Lung (tissue), 12 donors: Measurements from ENCODE around the gene PMEL. TPM values are rescaled to one million over a fixed set of nuclear protein-coding genes. Genes with fewer than 3 reads are reported as not detected.

Source experiments
- ATAC-seq: fragments of 200-7000 bp; cut with Tn5 transposase; one replicate; pipeline ENCODE4 v1.9.1; 2020; ENCODE audit warnings: moderate number of reproducible peaks; ENCODE audit not compliant: insufficient read depth, low FRiP score
- DNase-seq, 3 donors: peaks; one replicate each; pipeline ENCODE4 v3.0.0-alpha.2; 2013 to 2017
- H3K27ac ChIP-seq, 2 donors: one replicate each; pipeline ENCODE4 v1.5.1; 2013; ENCODE audit warnings: mild to moderate bottlenecking in 2 of 2, moderate library complexity in 2 of 2, control low read depth in 1 of 2, inconsistent platforms in 1 of 2, low read depth in 1 of 2, low read length in 1 of 2
- H3K27me3 ChIP-seq, 3 donors: one replicate each; pipeline ENCODE4 v1.5.1; 2013; ENCODE audit warnings: low read length in 2 of 3; ENCODE audit not compliant: control insufficient read depth in 3 of 3, insufficient read depth in 3 of 3
- H3K36me3 ChIP-seq, 4 donors: one replicate each; pipeline ENCODE4 v1.5.1; 2013; ENCODE audit warnings: low read length in 4 of 4, mild to moderate bottlenecking in 1 of 4, moderate library complexity in 1 of 4; ENCODE audit not compliant: control insufficient read depth in 4 of 4, insufficient read depth in 4 of 4
- H3K4me1 ChIP-seq, 5 donors: one replicate each; pipeline ENCODE4 v1.5.1; 2013; ENCODE audit warnings: low read length in 5 of 5, mild to moderate bottlenecking in 2 of 5, moderate library complexity in 1 of 5; ENCODE audit not compliant: control insufficient read depth in 5 of 5, insufficient read depth in 5 of 5
- H3K4me3 ChIP-seq: one replicate; pipeline ENCODE4 v1.5.1; 2013; ENCODE audit warnings: mild to moderate bottlenecking, control low read depth, moderate library complexity
- H3K9ac ChIP-seq, 2 donors: one replicate each; pipeline ENCODE4 v1.5.1; 2013; ENCODE audit warnings: low read length in 2 of 2, control low read depth in 1 of 2; ENCODE audit not compliant: insufficient read depth in 1 of 2
- H3K9me3 ChIP-seq, 4 donors: one replicate each; pipeline ENCODE4 v1.5.1; 2013; ENCODE audit warnings: low read length in 3 of 4, mild to moderate bottlenecking in 1 of 4, moderate library complexity in 1 of 4; ENCODE audit not compliant: control insufficient read depth in 4 of 4, insufficient read depth in 3 of 4
- CTCF ChIP-seq: IDR thresholded peaks from 2 replicates; pipeline ENCODE4 v1.5.1; 2012; ENCODE audit warnings: mild to moderate bottlenecking; ENCODE audit errors: control extremely low read depth, extremely low read depth
- WGBS, 2 donors: extraction: QIAGEN DNeasy Blood & Tissue Kit; methylation state at CpG; one replicate each; pipeline ENCODE4 v1.1.7; 2013; 5-methylcytosine and 5-hydroxymethylcytosine counted together
- polyA plus RNA-seq, 2 donors: library from polyadenylated mRNA; stranded (reverse); fragments of 200-250 nt; gene quantifications; one replicate each; pipeline ENCODE4 v1.2.1, GENCODE V29; 2013
- total RNA-seq, 2 donors: library from RNA; depleted of rRNA in 1 of 2; stranded (reverse); fragments of >200 nt in 1 of 2; gene quantifications; one replicate each; pipeline ENCODE4 v1.2.1, GENCODE V29; 2014 to 2021
- donor health status: control.
- donor health status: control.
- donor health status: Bipolar disorder and iron deficiency.
- donor health status: healthy.
- donor health status: DM: yes; HTN: yes; CAD: no.

Gene PMEL
- total and polyA plus RNA-seq, 4 donors: 0.43 to 1.7 (median 1.1) TPM

GRCh38 chr12:55906056-55906455 is 59.8 kb downstream of the PMEL start:
- Histone ChIP-seq H3K9ac (no peak overlapping the region), H3K4me1 (peaks cover 0 to 6% (median 3%) of the 10 kb centered on the region in 5 donors), H3K27ac (no peak overlapping the region), H3K36me3 (peaks cover 6 to 18% (median 10%) of the 10 kb centered on the region in 4 donors), H3K9me3 (no peaks in the 10 kb centered on the region), H3K27me3 (no peaks in the 10 kb centered on the region), H3K4me3 (no peak overlapping the region)
- DNase-seq (no peak), ATAC-seq (no peak)
- 79 to 89% methylated on average over 1 of the region's 1 CpG for WGBS, 2 donors
- TF ChIP-seq CTCF: no peak

Other genes with a start within 250 kb of the PMEL start
- 100 to 1,000 TPM in 1 of 2 donors, 10 to 100 TPM in 1; 53.9 to 132 TPM for gene BLOC1S1, start 250.0 kb downstream of the PMEL start, total RNA-seq
- 100 to 1,000 TPM; 351 to 374 TPM for gene BLOC1S1, start 250.0 kb downstream of the PMEL start, polyA plus RNA-seq
- 1 to 10 TPM; 4.4 to 5.4 TPM for gene RDH5, start 245.6 kb downstream of the PMEL start, total RNA-seq
- 1 to 10 TPM; 3.1 to 3.4 TPM for gene RDH5, start 245.6 kb downstream of the PMEL start, polyA plus RNA-seq
- 1,000 to 10,000 TPM in 1 of 2 donors, 100 to 1,000 TPM in 1; 516 to 1,425 TPM for gene CD63, start 237.0 kb downstream of the PMEL start, total RNA-seq
- 1,000 to 10,000 TPM; 1,829 to 2,824 TPM for gene CD63, start 237.0 kb downstream of the PMEL start, polyA plus RNA-seq
- gene GDF11, start 222.9 kb downstream of the PMEL start, total RNA-seq: 1 to 10 TPM; 2.8 to 8.3 TPM
- 1 to 10 TPM in 1 of 2 donors, under 1 TPM in 1; 0.93 to 3.5 TPM for gene GDF11, start 222.9 kb downstream of the PMEL start, polyA plus RNA-seq
- gene SARNP, start 148.3 kb downstream of the PMEL start, total RNA-seq: 10 to 100 TPM; 51.9 to 76.7 TPM
- 100 to 1,000 TPM in 1 of 2 donors, 10 to 100 TPM in 1; 87.7 to 102 TPM for gene SARNP, start 148.3 kb downstream of the PMEL start, polyA plus RNA-seq
- 10 to 100 TPM; 22.4 to 69.2 TPM for gene ORMDL2, start 148.0 kb downstream of the PMEL start, total RNA-seq
- gene ORMDL2, start 148.0 kb downstream of the PMEL start, polyA plus RNA-seq: 10 to 100 TPM; 94.6 to 98.1 TPM
- gene DNAJC14, start 136.5 kb downstream of the PMEL start, total RNA-seq: 10 to 100 TPM; 24.9 to 33.0 TPM
- 10 to 100 TPM; 15.8 to 30.7 TPM for gene DNAJC14, start 136.5 kb downstream of the PMEL start, polyA plus RNA-seq
- gene MMP19, start 123.1 kb downstream of the PMEL start, total RNA-seq: 10 to 100 TPM in 1 of 2 donors, 1 to 10 TPM in 1; 9.6 to 53.9 TPM
- 10 to 100 TPM in 1 of 2 donors, 1 to 10 TPM in 1; 9.3 to 92.1 TPM for gene MMP19, start 123.1 kb downstream of the PMEL start, polyA plus RNA-seq
- 10 to 100 TPM; 32.0 to 32.3 TPM for gene PYM1, start 38.1 kb downstream of the PMEL start, total RNA-seq
- 10 to 100 TPM; 37.7 to 44.9 TPM for gene PYM1, start 38.1 kb downstream of the PMEL start, polyA plus RNA-seq
- 10 to 100 TPM; 33.7 to 41.1 TPM for gene DGKA, start 34.9 kb downstream of the PMEL start, total RNA-seq
- gene DGKA, start 34.9 kb downstream of the PMEL start, polyA plus RNA-seq: 10 to 100 TPM; 19.3 to 28.0 TPM
- 10 to 100 TPM; 27.4 to 28.0 TPM for gene CDK2, start 788 bp upstream of the PMEL start, total RNA-seq
- 10 to 100 TPM; 13.0 to 25.5 TPM for gene CDK2, start 788 bp upstream of the PMEL start, polyA plus RNA-seq
- 100 to 1,000 TPM; 113 to 118 TPM for gene RAB5B, start 8.0 kb upstream of the PMEL start, total RNA-seq
- gene RAB5B, start 8.0 kb upstream of the PMEL start, polyA plus RNA-seq: 10 to 100 TPM; 64.5 to 70.0 TPM
- gene SUOX, start 31.2 kb upstream of the PMEL start, total RNA-seq: 10 to 100 TPM; 17.7 to 26.2 TPM
- gene SUOX, start 31.2 kb upstream of the PMEL start, polyA plus RNA-seq: 10 to 100 TPM; 15.1 to 17.1 TPM
- gene IKZF4, start 55.0 kb upstream of the PMEL start, total RNA-seq: 10 to 100 TPM in 1 of 2 donors, 1 to 10 TPM in 1; 7.0 to 10.7 TPM
- gene IKZF4, start 55.0 kb upstream of the PMEL start, polyA plus RNA-seq: 1 to 10 TPM; 3.3 to 3.5 TPM
- gene RPS26, start 75.9 kb upstream of the PMEL start, total RNA-seq: 10 to 100 TPM; 53.1 to 94.2 TPM
- 1,000 to 10,000 TPM; 1,088 to 1,477 TPM for gene RPS26, start 75.9 kb upstream of the PMEL start, polyA plus RNA-seq
- gene ERBB3, start 114.1 kb upstream of the PMEL start, total RNA-seq: 100 to 1,000 TPM in 1 of 2 donors, 10 to 100 TPM in 1; 67.9 to 191 TPM
- gene ERBB3, start 114.1 kb upstream of the PMEL start, polyA plus RNA-seq: 10 to 100 TPM; 31.4 to 52.3 TPM
- gene PA2G4, start 138.5 kb upstream of the PMEL start, total RNA-seq: 10 to 100 TPM; 80.2 to 81.3 TPM
- 100 to 1,000 TPM in 1 of 2 donors, 10 to 100 TPM in 1; 97.6 to 137 TPM for gene PA2G4, start 138.5 kb upstream of the PMEL start, polyA plus RNA-seq
- gene RPL41, start 150.6 kb upstream of the PMEL start, total RNA-seq: 1,000 to 10,000 TPM; 1,569 to 3,132 TPM
- gene RPL41, start 150.6 kb upstream of the PMEL start, polyA plus RNA-seq: 1,000 to 10,000 TPM; 4,690 to 5,737 TPM
- gene ZC3H10, start 152.2 kb upstream of the PMEL start, total RNA-seq: 1 to 10 TPM; 2.5 to 7.9 TPM
- gene ZC3H10, start 152.2 kb upstream of the PMEL start, polyA plus RNA-seq: 1 to 10 TPM; 3.1 to 3.5 TPM
- 100 to 1,000 TPM in 1 of 2 donors, 10 to 100 TPM in 1; 57.4 to 131 TPM for gene ESYT1, start 162.2 kb upstream of the PMEL start, total RNA-seq
- 10 to 100 TPM; 23.5 to 71.0 TPM for gene ESYT1, start 162.2 kb upstream of the PMEL start, polyA plus RNA-seq
- gene MYL6B, start 186.5 kb upstream of the PMEL start, total RNA-seq: 10 to 100 TPM; 39.1 to 46.1 TPM
- 10 to 100 TPM; 20.7 to 40.3 TPM for gene MYL6B, start 186.5 kb upstream of the PMEL start, polyA plus RNA-seq
- gene MYL6, start 192.3 kb upstream of the PMEL start, total RNA-seq: 1,000 to 10,000 TPM; 1,471 to 1,783 TPM
- 1,000 to 10,000 TPM; 2,612 to 3,593 TPM for gene MYL6, start 192.3 kb upstream of the PMEL start, polyA plus RNA-seq
- 10 to 100 TPM; 66.5 to 97.5 TPM for gene SMARCC2, start 223.4 kb upstream of the PMEL start, total RNA-seq
- gene SMARCC2, start 223.4 kb upstream of the PMEL start, polyA plus RNA-seq: 10 to 100 TPM; 23.9 to 29.0 TPM